ENCODE measurements around the gene C5orf46. TPM values are rescaled to one million over a fixed set of nuclear protein-coding genes. Genes with fewer than 3 reads are reported as not detected.
A peak's percentile ranks its signal among the peaks of the same experiment; 100 is the strongest.

C5orf46 gene
- total RNA-seq, 1 experiment from 2014 or later, result not detected

GRCh38 chr5:147854331-147854730, 52.0 kb downstream of the C5orf46 start:
- peaks cover 51% of the 10 kb centered on the region for H3K4me1 Mint-ChIP-seq
- peaks cover 5% of the 10 kb centered on the region for H3K27me3 Mint-ChIP-seq (ENCODE audit: low read depth)
- no peak for TF ChIP-seq NR3C1 (CRISPR knock-in tag; conservative IDR thresholded peaks at IDR 0.05; ENCODE audit: low read depth)
- no peak for TF ChIP-seq IRF1 (CRISPR knock-in tag; IDR thresholded peaks at IDR 0.05)
- TF ChIP-seq ELF4 (CRISPR knock-in tag; IDR thresholded peaks at IDR 0.05; ENCODE audit: low read depth), result no peak
- no peak for TF ChIP-seq RORB (CRISPR knock-in tag; IDR thresholded peaks at IDR 0.05)
- no peak for TF ChIP-seq ESRRA (CRISPR knock-in tag; IDR thresholded peaks at IDR 0.05; ENCODE audit: borderline replicate concordance)
- TF ChIP-seq E2F5 (CRISPR knock-in tag; IDR thresholded peaks at IDR 0.05), result no peak
- no peak for TF ChIP-seq ATF6 (CRISPR knock-in tag; IDR thresholded peaks at IDR 0.05)
- no peak for TF ChIP-seq OVOL2 (CRISPR knock-in tag; IDR thresholded peaks at IDR 0.05; ENCODE audit: borderline replicate concordance)
- no peak; the same call in 1 of the 2 replicates for TF ChIP-seq ERG (CRISPR knock-in tag; IDR thresholded peaks at IDR 0.05)
- no peak for TF ChIP-seq STAT6 (CRISPR knock-in tag; conservative IDR thresholded peaks at IDR 0.05; ENCODE audit: low read depth)
- TF ChIP-seq AR (CRISPR knock-in tag; IDR thresholded peaks at IDR 0.05), result peak; percentile 75; the same call in 1 of the 2 replicates
- no peak for TF ChIP-seq ATF3 (CRISPR knock-in tag; conservative IDR thresholded peaks at IDR 0.05)
- TF ChIP-seq NFE2L1 (CRISPR knock-in tag; IDR thresholded peaks at IDR 0.05), result no peak
- TF ChIP-seq ZNF671 (CRISPR knock-in tag; IDR thresholded peaks at IDR 0.05), result peak; percentile 68; the same call in 1 of the 2 replicates
- TF ChIP-seq NFYB (CRISPR knock-in tag; conservative IDR thresholded peaks at IDR 0.05; ENCODE audit: low read depth), result no peak
- TF ChIP-seq EMX1 (CRISPR knock-in tag; IDR thresholded peaks at IDR 0.05), result peak; percentile 33; the same call in 1 of the 2 replicates
- peak; percentile 56; the same call in 1 of the 2 replicates for TF ChIP-seq ZMAT4 (CRISPR knock-in tag; IDR thresholded peaks at IDR 0.05)
- no peak for TF ChIP-seq SOX15 (CRISPR knock-in tag; IDR thresholded peaks at IDR 0.05)
- no peak for TF ChIP-seq CTCF (IDR thresholded peaks at IDR 0.05)
- no peak for TF ChIP-seq E2F4 (CRISPR knock-in tag; IDR thresholded peaks at IDR 0.05; ENCODE audit: borderline replicate concordance, low read depth)
- ChIA-PET CTCF (interaction anchor here (0.8 to 1.4 kb wide), 4 partner anchors 10 to 227 kb away, joined by 3 to 4 read pairs (median 3); no protein-coding TSS in a partner anchor), POLR2A (interaction anchor here (0.9 to 1.5 kb wide), 2 partner anchors 15 to 20 kb away, joined by 3 read pairs; no protein-coding TSS in a partner anchor)
- DNase-seq (ENCODE audit: low spot score), result no peak
- peak; percentile 6 for ATAC-seq
- H3K9me3 Mint-ChIP-seq, result peaks cover 4% of the 10 kb centered on the region; the same call in 1 of the 2 replicates
- H3K4me3 Mint-ChIP-seq, result no peak overlapping the region
- no peaks in the 10 kb centered on the region for H3K36me3 Mint-ChIP-seq
- peak overlapping the region; percentile 36 for H3K27ac Mint-ChIP-seq

All from WTC11 (cell line).